Natural killer cell (primary cell): Measurements from ENCODE around the gene C1QL1. TPM values are rescaled to one million over a fixed set of nuclear protein-coding genes. Genes with fewer than 3 reads are reported as not detected.

Experiments used
- ATAC-seq, 3 donors: fragments of 150-1000 bp in 2 of 3; fragments of 200-7000 bp in 1 of 3; cut with Tn5 transposase; 1 replicate in 1 of 3; 2 replicates in 2 of 3; pipeline ENCODE4 v1.10.0; 2021; ENCODE audit warnings: mild to moderate bottlenecking in 2 of 3, moderate library complexity in 2 of 3
- DNase-seq, 2 donors: peaks; one replicate each; pipeline versions ENCODE4 v3.0.0 to v3.0.0-alpha.2; 2013 to 2021; ENCODE audit warnings: mixed read lengths in 1 of 2
- H3K27ac ChIP-seq: one replicate; pipeline ENCODE4 v1.5.1; 2013; ENCODE audit warnings: mild to moderate bottlenecking, low read length
- H3K27me3 ChIP-seq: one replicate; pipeline ENCODE4 v1.6.1; 2013; ENCODE audit warnings: low read length; ENCODE audit not compliant: control insufficient read depth, insufficient read depth
- H3K36me3 ChIP-seq: one replicate; pipeline ENCODE4 v1.6.1; 2013; ENCODE audit warnings: low read length; ENCODE audit not compliant: control insufficient read depth, insufficient read depth
- H3K4me1 ChIP-seq: one replicate; pipeline ENCODE4 v1.6.1; 2013; ENCODE audit warnings: low read length; ENCODE audit not compliant: control insufficient read depth, insufficient read depth
- H3K4me3 ChIP-seq: one replicate; pipeline ENCODE4 v1.5.1; 2013; ENCODE audit warnings: low read length
- H3K9me3 ChIP-seq: one replicate; pipeline ENCODE4 v1.6.1; 2013; ENCODE audit warnings: low read length; ENCODE audit not compliant: control insufficient read depth, insufficient read depth
- H3K27ac Mint-ChIP-seq, 2 donors: one replicate each; pipeline ENCODE4 v1.8.0; 2022; ENCODE audit warnings: mild to moderate bottlenecking in 2 of 2, mixed read lengths in 2 of 2, moderate library complexity in 1 of 2
- H3K27me3 Mint-ChIP-seq, 2 donors: one replicate each; pipeline ENCODE4 v1.8.0; 2022; ENCODE audit warnings: low read depth in 2 of 2, mixed read lengths in 2 of 2
- H3K36me3 Mint-ChIP-seq: one replicate; pipeline ENCODE4 v1.8.0; 2022; ENCODE audit warnings: mixed read lengths
- H3K4me1 Mint-ChIP-seq, 2 donors: one replicate each; pipeline ENCODE4 v1.8.0; 2022; ENCODE audit warnings: mixed read lengths in 2 of 2
- H3K4me3 Mint-ChIP-seq: one replicate; pipeline ENCODE4 v1.8.0; 2022; ENCODE audit warnings: mild to moderate bottlenecking, moderate library complexity, mixed read lengths
- H3K9me3 Mint-ChIP-seq, 2 donors: one replicate each; pipeline ENCODE4 v1.8.0; 2022; ENCODE audit warnings: mixed read lengths in 2 of 2
- WGBS: methylation state at CpG from one replicate; pipeline ENCODE4 v1.1.7; 2013; ENCODE audit warnings: missing lambda C conversion rate; ENCODE audit not compliant: insufficient coverage; 5-methylcytosine and 5-hydroxymethylcytosine counted together
- intact Hi-C: fragments of 100-400 bp; cut with micrococcal nuclease; formaldehyde crosslinking; loops from one replicate; pipeline ENCODE4 v1.14.2; 2022
- total RNA-seq, 4 donors: library from RNA; stranded (reverse); fragments of 120-200 nt in 1 of 4; gene quantifications; one replicate each; pipeline versions ENCODE4 v1.2.3 to v1.2.4, GENCODE V29; 2013 to 2022
- TF ChIP-seq, protein P1 (sequence below): fragments of 200-600 bp; IDR thresholded peaks from one replicate; pipeline ENCODE4 v1.8.0; 2022; ENCODE audit warnings: antibody characterized with exemption

Gene C1QL1
- total RNA-seq, 3 donors from 2014 or later (not counting 1 experiment from before 2014, with no cell fraction given): not detected

GRCh38 chr17:44955674-44956425 lies 12.3 kb downstream of the C1QL1 start:
- Mint-ChIP-seq H3K36me3 (no peaks in the 10 kb centered on the region), H3K4me3 (no peak overlapping the region), H3K27me3 (peaks cover 28 to 30% of the 10 kb centered on the region in 2 donors), H3K9me3 (no peaks in the 10 kb centered on the region), H3K27ac (no peak overlapping the region), H3K4me1 (no peaks in the 10 kb centered on the region)
- intact Hi-C loops: no loop called here
- no peak for DNase-seq
- peaks cover 4% of the 10 kb centered on the region for H3K4me1 ChIP-seq
- ATAC-seq: no peak
- TF ChIP-seq, protein P1, sequence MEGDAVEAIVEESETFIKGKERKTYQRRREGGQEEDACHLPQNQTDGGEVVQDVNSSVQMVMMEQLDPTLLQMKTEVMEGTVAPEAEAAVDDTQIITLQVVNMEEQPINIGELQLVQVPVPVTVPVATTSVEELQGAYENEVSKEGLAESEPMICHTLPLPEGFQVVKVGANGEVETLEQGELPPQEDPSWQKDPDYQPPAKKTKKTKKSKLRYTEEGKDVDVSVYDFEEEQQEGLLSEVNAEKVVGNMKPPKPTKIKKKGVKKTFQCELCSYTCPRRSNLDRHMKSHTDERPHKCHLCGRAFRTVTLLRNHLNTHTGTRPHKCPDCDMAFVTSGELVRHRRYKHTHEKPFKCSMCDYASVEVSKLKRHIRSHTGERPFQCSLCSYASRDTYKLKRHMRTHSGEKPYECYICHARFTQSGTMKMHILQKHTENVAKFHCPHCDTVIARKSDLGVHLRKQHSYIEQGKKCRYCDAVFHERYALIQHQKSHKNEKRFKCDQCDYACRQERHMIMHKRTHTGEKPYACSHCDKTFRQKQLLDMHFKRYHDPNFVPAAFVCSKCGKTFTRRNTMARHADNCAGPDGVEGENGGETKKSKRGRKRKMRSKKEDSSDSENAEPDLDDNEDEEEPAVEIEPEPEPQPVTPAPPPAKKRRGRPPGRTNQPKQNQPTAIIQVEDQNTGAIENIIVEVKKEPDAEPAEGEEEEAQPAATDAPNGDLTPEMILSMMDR: no peak
- H3K27me3 ChIP-seq: peaks cover 16% of the 10 kb centered on the region
- no peaks in the 10 kb centered on the region for H3K9me3 ChIP-seq
- H3K4me3 ChIP-seq: no peak overlapping the region
- no peaks in the 10 kb centered on the region for H3K36me3 ChIP-seq
- H3K27ac ChIP-seq: no peak overlapping the region
- WGBS: 84% methylated on average over 8 of the region's 8 CpGs

GRCh38 chr17:44952946-44953475 lies 15.1 kb downstream of the C1QL1 start:
- intact Hi-C loops: no loop called here
- H3K27me3 Mint-ChIP-seq: peaks cover 13 to 17% of the 10 kb centered on the region in 2 donors

GRCh38 chr17:44948315-44948795 lies 19.7 kb downstream of the C1QL1 start:
- no peaks in the 10 kb centered on the region for H3K9me3 ChIP-seq
- no peak for ATAC-seq
- H3K4me1 ChIP-seq: peaks cover 13% of the 10 kb centered on the region
- peak overlapping the region; percentile 91 for H3K27ac Mint-ChIP-seq
- DNase-seq: no peak
- peak overlapping the region; percentile 62 for H3K4me3 ChIP-seq
- no peak overlapping the region for H3K27ac ChIP-seq
- no peaks in the 10 kb centered on the region for H3K36me3 ChIP-seq
- H3K27me3 ChIP-seq: peaks cover 2% of the 10 kb centered on the region
- H3K4me3 Mint-ChIP-seq: peak overlapping the region; percentile 92
- WGBS: 77% methylated on average over 5 of the region's 7 CpGs
- H3K4me1 Mint-ChIP-seq: peaks cover 6 to 8% of the 10 kb centered on the region in 2 donors
- intact Hi-C loops: loop anchor here (5.0 kb wide), 1 partner anchor 104 kb away; the partner anchor contains the start of gene DCAKD
- TF ChIP-seq, protein P1: no peak
- H3K27me3 Mint-ChIP-seq: no peaks in the 10 kb centered on the region
- H3K9me3 Mint-ChIP-seq: no peaks in the 10 kb centered on the region
- H3K36me3 Mint-ChIP-seq: no peaks in the 10 kb centered on the region

More at GRCh38 chr17:44952946-44953475, 15.1 kb downstream of the C1QL1 start:
- Histone ChIP-seq H3K9me3 (no peaks in the 10 kb centered on the region), H3K36me3 (no peaks in the 10 kb centered on the region), H3K27me3 (peaks cover 3% of the 10 kb centered on the region), H3K27ac (no peak overlapping the region), H3K4me1 (peaks cover 4% of the 10 kb centered on the region), H3K4me3 (no peak overlapping the region)
- ATAC-seq (no peak), DNase-seq (no peak)
- Mint-ChIP-seq H3K27ac (no peak overlapping the region), H3K9me3 (no peaks in the 10 kb centered on the region), H3K4me1 (peaks cover 2% of the 10 kb centered on the region in 2 donors), H3K36me3 (no peaks in the 10 kb centered on the region), H3K4me3 (no peak overlapping the region)
- WGBS: 88% methylated on average over 6 of the region's 6 CpGs
- TF ChIP-seq, protein P1: no peak
